GM13976 (cell line): ENCODE data around the gene LY86.

ENCODE experiments used
- DNase-seq: peaks from one replicate; pipeline ENCODE4 v3.0.0; 2012; ENCODE audit warnings: low spot score
- CTCF ChIP-seq: IDR thresholded peaks from 2 replicates; pipeline ENCODE4 v1.5.1; 2012; ENCODE audit warnings: borderline replicate concordance, mild to moderate bottlenecking; ENCODE audit not compliant: insufficient read depth; ENCODE audit errors: extremely low read depth, missing control alignments, control extremely low read depth
- in situ Hi-C: fragments of 300-500 bp; cut with MboI; formaldehyde crosslinking; loops from one replicate; pipeline ENCODE4 v1.12.0; 2022; ENCODE audit warnings: low sequenced_read_pairs, mixed read lengths, inconsistent platforms; ENCODE audit not compliant: unreplicated experiment

Gene LY86

GRCh38 chr6:6629402-6629801, 40.9 kb downstream of the LY86 start:
- in situ Hi-C loops = no loop called here
- TF ChIP-seq CTCF = no peak
- no peak for DNase-seq

GRCh38 chr6:6631053-6631452, 42.5 kb downstream of the LY86 start:
- no peak for TF ChIP-seq CTCF
- in situ Hi-C loops = no loop called here
- DNase-seq = no peak

GRCh38 chr6:6631534-6632276, 43.2 kb downstream of the LY86 start:
- in situ Hi-C loops = no loop called here
- no peak for TF ChIP-seq CTCF
- DNase-seq = no peak

- DNase-seq = no peak
- in situ Hi-C loops = no loop called here
- TF ChIP-seq CTCF = no peak
Measured at GRCh38 chr6:6633898-6634734, 45.6 kb downstream of the LY86 start.

GRCh38 chr6:6634735-6635075, 46.2 kb downstream of the LY86 start:
- TF ChIP-seq CTCF = no peak
- in situ Hi-C loops = no loop called here
- DNase-seq = no peak

- TF ChIP-seq CTCF = no peak
- in situ Hi-C loops = no loop called here
- DNase-seq = no peak
Measured at GRCh38 chr6:6635291-6635690, 46.8 kb downstream of the LY86 start.
